Liver (tissue), 3 donors: ENCODE results near the gene ASTN1.

Source experiments
- CTCF ChIP-seq: fragments of 150-350 bp; IDR thresholded peaks from 2 replicates; pipeline ENCODE4 v1.5.1; 2017; ENCODE audit warnings: improper control_type of control experiment, low read depth, low read length; ENCODE audit not compliant: missing input control
- EGR1 ChIP-seq, 2 donors: IDR thresholded peaks; 2 replicates each; pipeline ENCODE4 v1.6.1; 2016 to 2018; ENCODE audit warnings: antibody characterized with exemption in 2 of 2, low read depth in 2 of 2
- GABPA ChIP-seq, 2 donors: IDR thresholded peaks in 1 of 2; conservative IDR thresholded peaks in 1 of 2; 2 replicates each; pipeline ENCODE4 v1.6.1; 2016; ENCODE audit warnings: antibody characterized with exemption in 2 of 2, mild to moderate bottlenecking in 1 of 2, moderate library complexity in 1 of 2
- RAD21 ChIP-seq, 2 donors: IDR thresholded peaks; 2 replicates each; pipeline ENCODE4 v1.6.1; 2016; ENCODE audit warnings: antibody characterized with exemption in 2 of 2, mild to moderate bottlenecking in 2 of 2
- RXRA ChIP-seq, 2 donors: IDR thresholded peaks; 2 replicates each; pipeline ENCODE4 v1.6.1; 2017 to 2018; ENCODE audit warnings: antibody characterized with exemption in 2 of 2, mild to moderate bottlenecking in 1 of 2
- SP1 ChIP-seq: IDR thresholded peaks from 2 replicates; pipeline ENCODE4 v1.6.1; 2018; ENCODE audit warnings: antibody characterized with exemption, mild to moderate bottlenecking
- TF ChIP-seq, protein P1 (sequence below): IDR thresholded peaks from 2 replicates; pipeline ENCODE4 v1.6.1; 2016; ENCODE audit warnings: antibody characterized with exemption
- TF ChIP-seq, protein P2 (sequence below): IDR thresholded peaks from 2 replicates; pipeline ENCODE4 v1.6.1; 2016; ENCODE audit warnings: antibody characterized with exemption
- TF ChIP-seq, protein P3 (sequence below): IDR thresholded peaks from 2 replicates; pipeline ENCODE4 v1.6.1; 2016; ENCODE audit warnings: antibody characterized with exemption, mild to moderate bottlenecking
- donor health status: healthy.
- donor health status: healthy.

DNA sequence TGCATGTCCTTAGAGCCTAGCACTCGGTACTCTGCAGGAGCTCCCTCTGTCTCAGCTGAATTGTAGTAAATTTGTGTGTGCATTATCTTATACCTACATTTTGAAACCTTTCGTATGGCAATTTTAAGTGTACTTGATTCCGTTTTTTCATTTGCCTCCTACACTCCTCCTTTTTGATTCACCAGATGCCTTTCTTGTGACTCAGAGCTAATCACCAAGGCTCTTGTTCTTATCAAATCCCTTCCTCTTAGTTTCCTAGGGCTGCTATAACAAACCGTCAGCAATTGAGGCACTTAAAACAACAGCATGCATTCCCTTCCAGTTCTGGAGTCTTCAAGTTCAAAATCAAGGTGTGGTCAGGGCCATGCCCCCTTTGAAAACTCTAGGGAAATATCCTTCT, 261.0 kb downstream of the ASTN1 start:
- TF ChIP-seq CTCF (no peak), SP1 (no peak), GABPA (IDR thresholded peaks at IDR 0.05 in 1 of 2, conservative IDR thresholded peaks at IDR 0.05 in 1 of 2) (no peak), RXRA (IDR thresholded peaks at IDR 0.05) (no peak), RAD21 (IDR thresholded peaks at IDR 0.05) (no peak), EGR1 (IDR thresholded peaks at IDR 0.05; ENCODE audit: low read depth in 2 of 2) (no peak)
- TF ChIP-seq, protein P1, sequence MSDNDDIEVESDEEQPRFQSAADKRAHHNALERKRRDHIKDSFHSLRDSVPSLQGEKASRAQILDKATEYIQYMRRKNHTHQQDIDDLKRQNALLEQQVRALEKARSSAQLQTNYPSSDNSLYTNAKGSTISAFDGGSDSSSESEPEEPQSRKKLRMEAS: no peak
- TF ChIP-seq, protein P2, sequence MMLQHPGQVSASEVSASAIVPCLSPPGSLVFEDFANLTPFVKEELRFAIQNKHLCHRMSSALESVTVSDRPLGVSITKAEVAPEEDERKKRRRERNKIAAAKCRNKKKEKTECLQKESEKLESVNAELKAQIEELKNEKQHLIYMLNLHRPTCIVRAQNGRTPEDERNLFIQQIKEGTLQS: no peak
- TF ChIP-seq, protein P3, sequence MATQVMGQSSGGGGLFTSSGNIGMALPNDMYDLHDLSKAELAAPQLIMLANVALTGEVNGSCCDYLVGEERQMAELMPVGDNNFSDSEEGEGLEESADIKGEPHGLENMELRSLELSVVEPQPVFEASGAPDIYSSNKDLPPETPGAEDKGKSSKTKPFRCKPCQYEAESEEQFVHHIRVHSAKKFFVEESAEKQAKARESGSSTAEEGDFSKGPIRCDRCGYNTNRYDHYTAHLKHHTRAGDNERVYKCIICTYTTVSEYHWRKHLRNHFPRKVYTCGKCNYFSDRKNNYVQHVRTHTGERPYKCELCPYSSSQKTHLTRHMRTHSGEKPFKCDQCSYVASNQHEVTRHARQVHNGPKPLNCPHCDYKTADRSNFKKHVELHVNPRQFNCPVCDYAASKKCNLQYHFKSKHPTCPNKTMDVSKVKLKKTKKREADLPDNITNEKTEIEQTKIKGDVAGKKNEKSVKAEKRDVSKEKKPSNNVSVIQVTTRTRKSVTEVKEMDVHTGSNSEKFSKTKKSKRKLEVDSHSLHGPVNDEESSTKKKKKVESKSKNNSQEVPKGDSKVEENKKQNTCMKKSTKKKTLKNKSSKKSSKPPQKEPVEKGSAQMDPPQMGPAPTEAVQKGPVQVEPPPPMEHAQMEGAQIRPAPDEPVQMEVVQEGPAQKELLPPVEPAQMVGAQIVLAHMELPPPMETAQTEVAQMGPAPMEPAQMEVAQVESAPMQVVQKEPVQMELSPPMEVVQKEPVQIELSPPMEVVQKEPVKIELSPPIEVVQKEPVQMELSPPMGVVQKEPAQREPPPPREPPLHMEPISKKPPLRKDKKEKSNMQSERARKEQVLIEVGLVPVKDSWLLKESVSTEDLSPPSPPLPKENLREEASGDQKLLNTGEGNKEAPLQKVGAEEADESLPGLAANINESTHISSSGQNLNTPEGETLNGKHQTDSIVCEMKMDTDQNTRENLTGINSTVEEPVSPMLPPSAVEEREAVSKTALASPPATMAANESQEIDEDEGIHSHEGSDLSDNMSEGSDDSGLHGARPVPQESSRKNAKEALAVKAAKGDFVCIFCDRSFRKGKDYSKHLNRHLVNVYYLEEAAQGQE: no peak
